GM18951 (cell line): ENCODE data around the gene UBALD2.
"Not testable (repeated sequence)": the region's sequence is repeated elsewhere in the genome, so short reads cannot be mapped to it uniquely, and the experiment has no call there.

ENCODE experiments used
- POLR2A ChIP-seq: IDR thresholded peaks from 4 replicates; pipeline ENCODE4 v1.6.1; 2011; ENCODE audit warnings: mild to moderate bottlenecking; ENCODE audit not compliant: insufficient read length, insufficient read depth; ENCODE audit errors: extremely low read depth
- in situ Hi-C: fragments of 300-500 bp; cut with MboI; formaldehyde crosslinking; loops from one replicate; pipeline ENCODE4 v1.12.0; 2022; ENCODE audit warnings: low sequenced_read_pairs, mixed read lengths, inconsistent platforms; ENCODE audit not compliant: unreplicated experiment

The UBALD2 gene

DNA sequence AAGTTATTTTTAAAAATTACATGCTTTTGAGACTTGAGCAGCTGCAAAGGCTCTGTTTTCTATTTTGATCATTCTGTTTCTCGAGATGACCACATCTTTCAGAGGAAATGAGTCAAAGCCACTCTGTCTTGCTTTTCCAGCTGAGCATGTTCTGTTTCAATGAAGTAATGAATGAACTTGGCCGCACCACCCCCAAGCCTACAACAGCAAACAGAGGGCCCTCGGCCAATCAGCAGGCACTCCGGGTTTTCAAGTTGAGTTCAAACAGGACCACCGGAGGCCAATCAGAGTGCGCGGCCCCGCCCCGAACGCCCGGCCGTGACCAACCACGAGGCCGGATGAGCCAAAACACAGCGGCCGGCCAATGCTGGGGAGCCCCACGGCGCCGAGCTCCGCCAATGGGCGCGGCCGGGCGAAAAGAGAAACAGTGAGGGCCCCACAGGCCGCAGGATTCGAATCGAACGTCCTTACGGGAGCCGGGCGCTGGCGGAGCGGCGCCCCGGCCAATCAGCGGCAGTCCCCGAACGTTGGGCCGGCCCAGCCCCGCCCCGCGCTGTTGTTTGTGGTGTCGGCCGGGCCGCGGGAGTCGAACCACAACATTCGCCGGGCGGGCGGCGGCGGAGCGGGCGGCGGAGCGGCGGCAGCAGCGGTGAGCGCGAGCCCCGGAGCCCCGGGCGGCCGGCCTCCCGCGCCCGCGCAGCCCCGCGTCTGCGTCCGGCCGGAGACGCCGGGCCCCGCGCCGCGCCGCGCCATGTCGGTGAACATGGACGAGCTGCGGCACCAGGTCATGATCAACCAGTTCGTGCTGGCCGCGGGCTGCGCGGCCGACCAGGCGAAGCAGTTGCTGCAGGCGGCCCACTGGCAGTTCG, at the start of gene UBALD2:
TSS of gene UBALD2 (plus strand) at position 594 of the 869 bp plus-strand sequence. CDS start at position 752, 158 bp downstream.
- peak; percentile 96 for TF ChIP-seq POLR2A
- in situ Hi-C loops = no loop called here

DNA sequence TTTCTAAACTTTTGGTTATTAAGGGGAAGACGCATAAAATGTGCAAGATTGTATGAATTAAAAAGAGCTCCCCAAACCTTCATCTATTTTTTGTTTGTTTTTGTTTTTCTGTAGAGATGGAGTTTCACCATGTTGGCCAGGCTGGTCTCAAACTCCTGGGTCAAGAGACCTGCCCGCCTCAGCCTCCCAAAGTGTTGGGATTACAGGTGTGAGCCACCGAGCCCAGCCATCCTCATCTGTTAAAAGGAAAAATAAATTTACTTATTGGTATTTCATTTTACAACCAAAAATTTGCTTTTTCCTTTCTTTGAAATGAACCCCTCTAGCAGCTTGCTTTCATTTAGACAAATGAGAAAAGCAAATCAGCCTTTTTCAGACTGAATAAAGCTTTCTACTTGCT, 48.1 kb upstream of the UBALD2 start:
- TF ChIP-seq POLR2A = no peak
- in situ Hi-C loops = no loop called here

- no peak for TF ChIP-seq POLR2A
- in situ Hi-C loops = no loop called here
Measured at GRCh38 chr17:76219670-76220383, 45.3 kb upstream of the UBALD2 start.

DNA sequence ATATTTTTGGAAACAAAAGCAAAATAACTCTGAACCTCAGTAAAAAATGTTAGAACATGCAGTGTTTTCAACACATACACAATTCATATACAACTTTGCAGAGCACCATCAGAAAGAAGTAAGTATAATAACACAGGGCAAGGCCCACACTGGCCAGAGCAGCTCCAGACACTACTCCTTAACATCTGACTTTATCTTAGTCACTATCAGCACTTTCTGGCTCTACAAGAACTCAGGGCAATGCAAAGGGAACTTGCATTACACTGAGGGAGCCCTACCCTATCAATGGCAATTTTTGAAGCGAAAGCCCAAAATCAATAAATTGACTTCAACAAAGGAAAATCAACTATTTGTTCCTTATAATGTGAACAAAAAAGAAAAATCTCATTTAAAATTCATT, 41.3 kb upstream of the UBALD2 start:
- no peak for TF ChIP-seq POLR2A
- in situ Hi-C loops = no loop called here

DNA sequence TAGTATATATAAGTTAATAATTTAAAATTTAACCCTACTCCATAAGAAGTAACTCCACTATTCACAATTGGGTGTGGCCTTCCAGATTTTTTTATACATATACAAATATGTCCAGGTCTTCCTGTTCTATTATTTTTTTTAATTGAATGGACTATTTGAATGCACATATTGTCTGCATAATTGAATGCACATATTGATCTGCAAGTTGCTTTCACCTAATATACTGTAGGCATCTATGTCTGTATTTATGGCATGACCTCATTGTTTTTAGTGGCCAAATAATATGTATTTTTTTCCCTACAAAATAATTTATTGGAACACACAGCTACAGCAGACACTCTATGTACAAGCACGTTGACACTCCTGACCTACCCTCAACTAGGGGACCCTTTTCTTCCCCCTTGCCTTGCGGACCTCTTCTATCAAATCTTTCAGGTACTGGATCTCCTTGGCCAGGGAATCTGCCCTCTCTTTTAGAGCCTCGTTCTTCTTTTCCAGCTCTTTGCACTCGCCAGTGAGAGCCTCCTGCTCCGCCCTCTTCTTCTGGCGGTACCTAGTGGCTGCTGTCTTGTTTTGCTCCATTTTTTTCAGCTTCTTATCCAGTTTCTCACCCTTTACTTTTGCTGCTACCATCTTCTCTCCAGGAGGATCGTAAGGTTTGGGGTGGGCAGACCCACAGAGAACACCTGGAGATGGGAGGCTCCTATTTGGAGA, 39.6 kb upstream of the UBALD2 start:
- in situ Hi-C loops = not testable (repeated sequence)

- in situ Hi-C loops = not testable (repeated sequence)
Measured at GRCh38 chr17:76226749-76227148, 38.4 kb upstream of the UBALD2 start.

DNA sequence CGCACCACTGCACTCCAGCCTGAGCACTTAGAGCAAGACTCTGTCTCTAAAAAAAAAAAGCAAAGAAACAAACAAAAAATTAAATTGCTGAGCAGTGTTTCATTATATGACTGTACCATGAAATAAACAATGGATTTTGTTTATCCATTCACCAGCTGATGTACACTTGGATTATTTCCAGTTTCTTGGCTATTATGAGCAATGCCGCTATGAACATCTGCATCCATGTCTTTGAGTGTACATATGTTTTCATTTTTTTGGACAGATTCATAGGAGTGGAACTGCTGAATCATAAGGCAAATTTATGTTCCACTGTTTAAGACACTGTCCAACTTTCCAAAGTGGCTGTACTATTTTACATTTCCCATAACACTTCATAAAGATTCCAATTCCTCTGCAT, 32.8 kb upstream of the UBALD2 start:
- in situ Hi-C loops = no loop called here
- no peak for TF ChIP-seq POLR2A

- in situ Hi-C loops = no loop called here
- no peak for TF ChIP-seq POLR2A
Measured at GRCh38 chr17:76233588-76234353, 31.4 kb upstream of the UBALD2 start.

GRCh38 chr17:76234354-76234679, 30.8 kb upstream of the UBALD2 start:
- TF ChIP-seq POLR2A = no peak
- in situ Hi-C loops = no loop called here

DNA sequence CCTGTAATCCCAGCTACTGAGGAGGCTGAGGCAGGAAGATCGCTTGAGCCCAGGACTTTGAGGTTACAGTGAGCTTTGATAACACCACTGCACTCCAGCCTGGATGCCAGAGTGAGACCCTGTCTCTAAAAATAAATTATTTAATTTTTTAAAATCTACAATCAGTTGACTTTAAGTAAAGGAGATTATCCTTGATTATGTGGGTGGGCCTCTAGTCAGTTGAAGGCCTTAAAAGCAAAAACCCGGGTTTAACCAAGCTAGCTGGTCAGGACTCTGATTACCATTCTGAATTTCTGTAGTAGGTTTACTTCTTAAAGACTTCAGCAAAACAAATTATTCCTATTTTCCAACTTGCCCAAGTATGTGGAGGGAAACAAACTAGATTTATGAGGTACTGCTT, 29.3 kb upstream of the UBALD2 start:
- no peak for TF ChIP-seq POLR2A
- in situ Hi-C loops = no loop called here

- no peak for TF ChIP-seq POLR2A
- in situ Hi-C loops = no loop called here
Measured at GRCh38 chr17:76236603-76237002, 28.5 kb upstream of the UBALD2 start.

- no peak for TF ChIP-seq POLR2A
- in situ Hi-C loops = no loop called here
Measured at GRCh38 chr17:76237859-76238313, 27.3 kb upstream of the UBALD2 start.
